ENCODE data around the gene RNF224.

The RNF224 gene

GRCh38 chr9:137264067-137264466 lies 36.8 kb downstream of the RNF224 start:
- Histone ChIP-seq H3K4me3 (ENCODE audit: low read length in 2 of 2) (no peak overlapping the region), H3K9me3 (ENCODE audit: control insufficient read depth in 2 of 2, low read length in 2 of 2) (no peaks in the 10 kb centered on the region), H3K27me3 (ENCODE audit: control insufficient read depth in 1 of 2, insufficient read depth in 2 of 2, low read length in 2 of 2) (no peaks in the 10 kb centered on the region), H3K36me3 (ENCODE audit: control insufficient read depth in 2 of 2, insufficient read depth in 2 of 2, low read length in 2 of 2) (peaks cover 23 to 33% of the 10 kb centered on the region in 2 donors), H3K9ac (ENCODE audit: low read length in 2 of 2) (no peak overlapping the region), H3K27ac (ENCODE audit: low read length) (no peak overlapping the region), H3K4me1 (ENCODE audit: control insufficient read depth, insufficient read depth, low read length) (peaks cover 8% of the 10 kb centered on the region)

DNA sequence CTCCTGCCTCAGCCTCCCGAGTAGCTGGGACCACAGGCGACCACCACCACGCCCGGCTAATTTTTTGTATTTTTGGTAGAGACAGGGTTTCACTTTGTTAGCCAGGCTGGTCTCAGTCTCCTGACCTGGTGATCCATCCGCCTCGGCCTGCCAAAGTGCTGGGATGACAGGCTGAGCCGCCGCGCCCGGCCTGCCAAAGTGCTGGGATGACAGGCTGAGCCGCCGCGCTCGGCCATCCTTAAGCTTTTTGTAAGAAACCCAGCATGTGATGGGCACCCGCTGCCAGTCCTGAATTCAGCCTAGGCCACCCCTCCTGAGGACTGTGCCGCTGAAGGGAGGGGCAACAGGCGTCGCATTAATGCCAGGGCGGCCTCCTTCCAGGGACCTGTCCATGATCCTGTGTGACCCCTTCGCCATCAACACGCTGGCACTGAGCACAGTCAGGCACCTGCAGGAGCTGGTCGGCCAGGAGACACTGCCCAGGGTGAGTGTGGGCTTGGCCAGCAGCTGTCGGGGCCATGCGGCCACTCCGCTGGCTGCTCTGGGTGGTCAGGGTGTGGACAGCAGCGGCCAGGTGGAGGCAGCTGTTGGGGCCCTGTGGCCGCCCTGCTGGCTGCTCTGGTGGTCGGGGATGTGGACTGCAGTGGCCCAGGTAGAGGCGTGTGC lies 38.3 kb downstream of the RNF224 start:
- H3K9ac ChIP-seq (ENCODE audit: low read length in 2 of 2), result no peak overlapping the region
- no peaks in the 10 kb centered on the region for H3K27me3 ChIP-seq (ENCODE audit: control insufficient read depth in 1 of 2, insufficient read depth in 2 of 2, low read length in 2 of 2)
- no peaks in the 10 kb centered on the region for H3K9me3 ChIP-seq (ENCODE audit: control insufficient read depth in 2 of 2, low read length in 2 of 2)
- peaks cover 27 to 32% of the 10 kb centered on the region in 2 donors for H3K36me3 ChIP-seq (ENCODE audit: control insufficient read depth in 2 of 2, insufficient read depth in 2 of 2, low read length in 2 of 2)
- no peak overlapping the region for H3K4me3 ChIP-seq (ENCODE audit: low read length in 2 of 2)
- H3K27ac ChIP-seq (ENCODE audit: low read length), result no peak overlapping the region
- H3K4me1 ChIP-seq (ENCODE audit: control insufficient read depth, insufficient read depth, low read length), result peaks cover 13% of the 10 kb centered on the region

DNA sequence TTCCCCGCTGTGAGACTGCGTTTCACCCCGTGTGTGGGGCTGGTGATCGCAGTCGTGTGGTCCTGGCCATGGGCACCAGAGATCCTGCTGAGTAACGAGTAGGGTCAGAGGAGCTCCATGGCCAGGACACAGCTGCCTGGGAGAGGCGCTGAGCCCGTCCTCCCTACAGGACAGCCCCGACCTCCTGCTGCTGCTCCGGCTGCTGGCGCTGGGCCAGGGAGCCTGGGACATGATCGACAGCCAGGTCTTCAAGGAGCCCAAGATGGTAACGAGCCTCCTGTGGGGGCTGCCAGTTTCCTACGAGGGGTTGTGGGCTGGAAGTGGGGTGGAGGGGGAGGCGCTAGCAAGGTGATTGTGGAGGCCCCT lies 38.8 kb downstream of the RNF224 start:
- Histone ChIP-seq H3K27ac (ENCODE audit: low read length) (no peak overlapping the region), H3K9ac (ENCODE audit: low read length in 2 of 2) (no peak overlapping the region), H3K36me3 (ENCODE audit: control insufficient read depth in 2 of 2, insufficient read depth in 2 of 2, low read length in 2 of 2) (peaks cover 27 to 37% of the 10 kb centered on the region in 2 donors), H3K9me3 (ENCODE audit: control insufficient read depth in 2 of 2, low read length in 2 of 2) (no peaks in the 10 kb centered on the region), H3K4me3 (ENCODE audit: low read length in 2 of 2) (no peak overlapping the region), H3K4me1 (ENCODE audit: control insufficient read depth, insufficient read depth, low read length) (peaks cover 13% of the 10 kb centered on the region), H3K27me3 (ENCODE audit: control insufficient read depth in 1 of 2, insufficient read depth in 2 of 2, low read length in 2 of 2) (no peaks in the 10 kb centered on the region)

DNA sequence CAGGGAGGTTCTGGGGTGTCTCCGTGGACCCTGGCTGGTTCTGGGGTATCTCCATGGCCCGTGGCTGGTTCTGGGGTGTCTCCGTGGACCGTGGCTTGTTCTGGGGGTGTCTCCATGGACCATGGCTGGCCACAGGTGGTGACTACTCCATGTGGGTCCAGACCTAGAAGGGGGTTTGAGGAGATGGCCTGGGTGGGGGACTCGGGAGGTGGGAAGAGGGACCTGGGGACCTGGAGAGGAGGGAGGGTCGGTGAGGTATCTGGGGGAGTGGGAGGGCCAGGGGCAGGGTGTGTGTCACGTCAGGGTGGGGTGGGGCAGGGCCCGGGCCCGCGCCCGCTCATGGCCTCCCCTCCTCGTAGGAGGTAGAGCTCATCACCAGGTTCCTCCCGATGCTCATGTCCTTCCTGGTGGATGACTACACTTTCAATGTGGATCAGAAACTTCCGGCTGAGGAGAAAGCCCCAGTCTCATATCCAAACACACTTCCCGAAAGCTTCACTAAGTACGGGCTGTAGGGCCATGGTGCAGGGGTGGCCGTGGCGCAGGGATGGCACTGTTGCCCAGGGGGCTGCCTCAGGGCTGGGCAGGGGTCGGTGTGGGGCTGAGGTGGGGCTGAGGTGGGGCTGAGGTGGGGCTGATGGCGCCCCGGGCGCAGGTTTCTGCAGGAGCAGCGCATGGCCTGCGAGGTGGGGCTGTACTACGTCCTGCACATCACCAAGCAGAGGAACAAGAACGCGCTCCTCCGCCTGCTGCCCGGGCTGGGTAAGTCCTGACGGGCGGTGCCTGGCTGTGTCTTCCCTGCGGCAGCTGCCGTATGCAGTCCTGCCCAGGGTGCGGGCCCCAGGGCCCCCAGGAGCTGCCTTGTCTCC lies 39.5 kb downstream of the RNF224 start:
- Histone ChIP-seq H3K27me3 (ENCODE audit: control insufficient read depth in 1 of 2, insufficient read depth in 2 of 2, low read length in 2 of 2) (no peaks in the 10 kb centered on the region), H3K27ac (ENCODE audit: low read length) (no peak overlapping the region), H3K9me3 (ENCODE audit: control insufficient read depth in 2 of 2, low read length in 2 of 2) (no peaks in the 10 kb centered on the region), H3K36me3 (ENCODE audit: control insufficient read depth in 2 of 2, insufficient read depth in 2 of 2, low read length in 2 of 2) (peaks cover 28 to 38% of the 10 kb centered on the region in 2 donors), H3K9ac (ENCODE audit: low read length in 2 of 2) (no peak overlapping the region), H3K4me3 (ENCODE audit: low read length in 2 of 2) (no peak overlapping the region), H3K4me1 (ENCODE audit: control insufficient read depth, insufficient read depth, low read length) (peaks cover 13% of the 10 kb centered on the region)

DNA sequence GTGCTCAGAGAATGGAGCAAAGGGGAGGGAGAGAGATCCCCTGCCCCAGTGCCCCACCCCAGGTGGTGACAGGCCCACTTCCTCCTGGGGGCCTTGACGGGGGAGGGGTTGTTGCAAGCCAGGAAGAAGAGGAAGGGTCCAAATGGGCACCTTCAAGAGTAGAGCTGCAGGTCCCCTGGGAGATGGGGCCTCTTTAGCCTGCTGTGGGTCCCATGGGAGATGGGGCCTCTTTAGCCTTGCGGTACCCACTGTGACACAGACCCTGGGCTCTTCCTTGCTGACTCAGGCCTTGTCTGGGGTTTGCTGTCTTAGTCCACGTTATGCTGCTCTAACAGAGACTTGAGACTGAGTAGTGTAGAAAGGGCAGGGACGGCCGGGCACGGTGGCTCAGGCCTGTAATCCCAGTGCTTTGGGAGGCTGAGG lies 40.6 kb downstream of the RNF224 start:
- no peak overlapping the region for H3K27ac ChIP-seq (ENCODE audit: low read length)
- H3K27me3 ChIP-seq (ENCODE audit: control insufficient read depth in 1 of 2, insufficient read depth in 2 of 2, low read length in 2 of 2), result no peaks in the 10 kb centered on the region
- H3K4me3 ChIP-seq (ENCODE audit: low read length in 2 of 2), result no peak overlapping the region
- H3K9me3 ChIP-seq (ENCODE audit: control insufficient read depth in 2 of 2, low read length in 2 of 2), result no peaks in the 10 kb centered on the region
- peaks cover 13% of the 10 kb centered on the region for H3K4me1 ChIP-seq (ENCODE audit: control insufficient read depth, insufficient read depth, low read length)
- H3K9ac ChIP-seq (ENCODE audit: low read length in 2 of 2), result no peak overlapping the region
- H3K36me3 ChIP-seq (ENCODE audit: control insufficient read depth in 2 of 2, insufficient read depth in 2 of 2, low read length in 2 of 2), result peaks cover 39 to 46% of the 10 kb centered on the region in 2 donors

DNA sequence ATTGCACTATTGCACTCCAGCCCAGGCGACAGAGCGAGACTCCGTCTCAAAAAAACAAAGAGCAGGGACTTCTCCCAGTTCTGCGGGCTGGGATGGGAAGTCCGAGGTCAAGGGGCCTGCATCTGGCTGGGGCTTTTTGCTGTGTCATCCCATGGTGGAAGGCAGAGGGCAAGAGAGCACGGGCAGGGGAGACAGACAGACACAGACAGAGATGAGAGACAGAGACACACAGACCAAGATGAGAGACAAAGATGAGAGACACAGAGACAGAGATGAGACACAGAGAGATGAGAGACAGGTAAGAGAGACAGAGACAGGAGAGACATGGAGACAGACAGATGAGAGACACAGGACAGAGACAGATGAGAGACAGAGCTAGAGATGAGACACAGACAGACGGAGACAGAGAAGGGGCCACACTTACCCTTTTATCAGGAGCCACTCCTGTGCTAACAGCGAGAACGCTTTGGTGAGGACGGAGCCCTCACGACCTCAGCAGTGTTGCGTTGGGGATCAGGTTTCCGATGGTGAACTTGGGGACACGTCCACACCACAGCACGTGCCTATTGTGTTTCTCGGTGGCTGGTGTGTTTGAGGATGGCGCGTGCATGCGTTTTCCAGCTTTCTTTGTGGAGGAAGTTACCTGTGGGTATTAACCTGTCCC lies 41.4 kb downstream of the RNF224 start:
- Histone ChIP-seq H3K27me3 (ENCODE audit: control insufficient read depth in 1 of 2, insufficient read depth in 2 of 2, low read length in 2 of 2) (no peaks in the 10 kb centered on the region), H3K9me3 (ENCODE audit: control insufficient read depth in 2 of 2, low read length in 2 of 2) (no peaks in the 10 kb centered on the region), H3K4me1 (ENCODE audit: control insufficient read depth, insufficient read depth, low read length) (peaks cover 13% of the 10 kb centered on the region), H3K4me3 (ENCODE audit: low read length in 2 of 2) (peak overlapping the region in 1 of 2 donors; percentile 44), H3K36me3 (ENCODE audit: control insufficient read depth in 2 of 2, insufficient read depth in 2 of 2, low read length in 2 of 2) (peaks cover 38 to 45% of the 10 kb centered on the region in 2 donors), H3K9ac (ENCODE audit: low read length in 2 of 2) (peak overlapping the region in 1 of 2 donors; percentile 36), H3K27ac (ENCODE audit: low read length) (peak overlapping the region; percentile 24)

GRCh38 chr9:137269231-137269772 lies 42.0 kb downstream of the RNF224 start:
- H3K27me3 ChIP-seq (ENCODE audit: control insufficient read depth in 1 of 2, insufficient read depth in 2 of 2, low read length in 2 of 2), result peaks cover 0 to 6% of the 10 kb centered on the region in 2 donors
- no peak overlapping the region for H3K9ac ChIP-seq (ENCODE audit: low read length in 2 of 2)
- peak overlapping the region; percentile 24 for H3K27ac ChIP-seq (ENCODE audit: low read length)
- peaks cover 32 to 38% of the 10 kb centered on the region in 2 donors for H3K36me3 ChIP-seq (ENCODE audit: control insufficient read depth in 2 of 2, insufficient read depth in 2 of 2, low read length in 2 of 2)
- peak overlapping the region in 1 of 2 donors; percentile 44 for H3K4me3 ChIP-seq (ENCODE audit: low read length in 2 of 2)
- peaks cover 13% of the 10 kb centered on the region for H3K4me1 ChIP-seq (ENCODE audit: control insufficient read depth, insufficient read depth, low read length)
- H3K9me3 ChIP-seq (ENCODE audit: control insufficient read depth in 2 of 2, low read length in 2 of 2), result no peaks in the 10 kb centered on the region

DNA sequence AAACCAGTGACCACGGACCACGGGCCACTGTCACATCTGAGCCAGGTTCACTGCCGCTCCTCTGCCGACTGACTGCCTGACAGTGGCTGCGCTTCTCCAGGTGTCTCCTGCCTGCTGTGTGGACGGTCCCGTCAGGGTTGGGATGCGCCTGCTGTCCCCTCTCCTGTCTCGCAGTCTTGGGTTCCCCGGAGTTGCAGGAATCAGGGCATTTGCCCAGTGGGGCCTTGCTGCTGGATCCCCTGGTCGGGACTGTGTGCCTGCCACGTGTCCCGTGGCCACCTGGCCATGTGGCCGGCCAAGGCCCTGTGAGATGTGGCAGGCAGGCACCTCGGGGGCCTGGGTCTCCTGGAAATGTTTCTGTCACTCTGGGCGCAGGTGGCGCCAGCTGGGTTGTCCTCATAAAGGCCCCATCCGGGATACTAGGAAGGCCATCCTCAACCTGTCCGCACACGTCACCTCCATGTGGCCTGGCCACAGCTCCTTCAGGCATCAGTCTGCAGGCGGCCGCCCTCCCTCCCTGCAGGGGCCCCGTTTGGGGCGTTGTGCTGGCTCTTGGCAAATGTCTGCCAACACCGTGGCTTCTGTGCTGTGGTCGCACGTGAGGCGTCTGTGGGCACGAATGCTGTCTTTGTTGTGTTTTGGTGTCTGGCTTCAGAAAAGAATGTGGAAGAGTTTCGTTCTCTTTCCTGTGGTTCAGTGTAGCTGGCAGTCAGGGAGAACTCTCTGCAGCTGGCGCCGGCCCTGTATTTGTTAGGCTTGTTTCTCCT lies 43.8 kb downstream of the RNF224 start:
- Histone ChIP-seq H3K36me3 (ENCODE audit: control insufficient read depth in 2 of 2, insufficient read depth in 2 of 2, low read length in 2 of 2) (peaks cover 23 to 28% of the 10 kb centered on the region in 2 donors), H3K27ac (ENCODE audit: low read length) (no peak overlapping the region), H3K27me3 (ENCODE audit: control insufficient read depth in 1 of 2, insufficient read depth in 2 of 2, low read length in 2 of 2) (peaks cover 3 to 10% of the 10 kb centered on the region in 2 donors), H3K4me1 (ENCODE audit: control insufficient read depth, insufficient read depth, low read length) (peaks cover 16% of the 10 kb centered on the region), H3K9ac (ENCODE audit: low read length in 2 of 2) (no peak overlapping the region), H3K9me3 (ENCODE audit: control insufficient read depth in 2 of 2, low read length in 2 of 2) (no peaks in the 10 kb centered on the region), H3K4me3 (ENCODE audit: low read length in 2 of 2) (no peak overlapping the region)

DNA sequence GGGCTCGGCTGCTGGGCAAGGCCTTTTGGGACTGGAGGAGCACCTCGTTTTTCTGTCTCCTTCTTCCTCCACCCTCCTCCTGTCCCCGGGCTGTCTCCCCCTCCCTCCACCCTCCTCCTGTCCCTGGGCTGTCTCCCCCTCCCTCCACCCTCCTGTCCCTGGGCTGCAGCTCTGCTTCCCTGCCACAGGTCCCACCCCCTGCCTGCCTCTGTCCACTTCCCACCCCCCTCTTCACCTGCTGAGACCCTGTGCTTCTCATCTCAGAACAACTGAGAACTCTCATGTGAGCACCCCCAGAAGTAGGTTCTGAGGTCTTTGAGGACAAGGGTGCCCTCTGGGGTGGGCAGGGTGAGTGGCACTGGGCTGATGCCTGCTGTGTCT lies 44.4 kb downstream of the RNF224 start:
- Histone ChIP-seq H3K27me3 (ENCODE audit: control insufficient read depth in 1 of 2, insufficient read depth in 2 of 2, low read length in 2 of 2) (peaks cover 5 to 14% of the 10 kb centered on the region in 2 donors), H3K27ac (ENCODE audit: low read length) (no peak overlapping the region), H3K4me3 (ENCODE audit: low read length in 2 of 2) (no peak overlapping the region), H3K9ac (ENCODE audit: low read length in 2 of 2) (no peak overlapping the region), H3K4me1 (ENCODE audit: control insufficient read depth, insufficient read depth, low read length) (peaks cover 22% of the 10 kb centered on the region), H3K9me3 (ENCODE audit: control insufficient read depth in 2 of 2, low read length in 2 of 2) (no peaks in the 10 kb centered on the region), H3K36me3 (ENCODE audit: control insufficient read depth in 2 of 2, insufficient read depth in 2 of 2, low read length in 2 of 2) (peaks cover 19 to 27% of the 10 kb centered on the region in 2 donors)
